MCF 10A (cell line): Measurements from ENCODE around the gene H1-8. TPM values are rescaled to one million over a fixed set of nuclear protein-coding genes. Genes with fewer than 3 reads are reported as not detected.

Experiments
- BruUV-seq: library from RNA; stranded (reverse); fragments of 400-500 nt; replicated peaks from 2 replicates; lab custom pipeline; 2021; lab: Mats Ljungman, UMichigan
- CTCF ChIA-PET: fragments of 300-600 bp; sonication (Branson Sonifier 250); formaldehyde crosslinking; extraction: SDS; loops from one replicate; lab custom pipeline; 2021; ENCODE audit warnings: antibody characterized with exemption, inconsistent platforms; lab: Yijun Ruan, JAX
- POLR2A ChIA-PET: fragments of 300-600, 350-650 bp; sonication (Branson Sonifier 250); formaldehyde crosslinking; extraction: SDS; loops from one replicate; lab custom pipeline; 2020; ENCODE audit warnings: antibody characterized with exemption, inconsistent platforms; lab: Yijun Ruan, JAX
- DNase-seq: peaks from one replicate; pipeline ENCODE4 v3.0.0-alpha.2; 2018; ENCODE audit not compliant: unreplicated experiment
- H3K27ac Mint-ChIP-seq: one replicate; pipeline ENCODE4 v1.8.0; 2022; ENCODE audit warnings: mild to moderate bottlenecking, low read depth, mixed read lengths; ENCODE audit not compliant: unreplicated experiment
- H3K27me3 Mint-ChIP-seq: one replicate; pipeline ENCODE4 v1.8.0; 2022; ENCODE audit warnings: mixed read lengths; ENCODE audit not compliant: insufficient read depth, unreplicated experiment
- H3K36me3 Mint-ChIP-seq: one replicate; pipeline ENCODE4 v1.8.0; 2022; ENCODE audit warnings: mild to moderate bottlenecking, moderate library complexity, mixed read lengths; ENCODE audit not compliant: insufficient read depth, unreplicated experiment
- H3K4me1 Mint-ChIP-seq: one replicate; pipeline ENCODE4 v1.8.0; 2022; ENCODE audit warnings: mixed read lengths; ENCODE audit not compliant: insufficient read depth, unreplicated experiment
- H3K4me3 Mint-ChIP-seq: one replicate; pipeline ENCODE4 v1.8.0; 2022; ENCODE audit warnings: mild to moderate bottlenecking, moderate library complexity, mixed read lengths; ENCODE audit not compliant: unreplicated experiment
- H3K9me3 Mint-ChIP-seq: one replicate; pipeline ENCODE4 v1.8.0; 2022; ENCODE audit warnings: mixed read lengths; ENCODE audit not compliant: unreplicated experiment
- CTCF ChIP-seq: fragments of 200-600 bp; IDR thresholded peaks from one replicate; pipeline ENCODE4 v1.8.0; 2022; ENCODE audit warnings: antibody characterized with exemption, mild to moderate bottlenecking; ENCODE audit not compliant: unreplicated experiment
- intact Hi-C: fragments of 100-400 bp; cut with micrococcal nuclease; formaldehyde crosslinking; loops from 2 replicates; pipeline ENCODE4 v1.14.1; 2022
- total RNA-seq: library from RNA; stranded (reverse); gene quantifications from 2 replicates; pipeline ENCODE4 v1.2.3, GENCODE V29; 2022

H1-8 gene
- total RNA-seq, 1 experiment from 2014 or later, result not detected

GRCh38 chr3:129561619-129562248 lies 18.8 kb downstream of the H1-8 start:
- Mint-ChIP-seq H3K4me1 (peaks cover 7% of the 10 kb centered on the region), H3K4me3 (no peak overlapping the region), H3K9me3 (no peaks in the 10 kb centered on the region), H3K27ac (no peak overlapping the region), H3K27me3 (no peaks in the 10 kb centered on the region), H3K36me3 (peaks cover 6% of the 10 kb centered on the region)
- ChIA-PET POLR2A (no interaction called here), CTCF (interaction anchor here (0.7 kb wide), 1 partner anchor 27 kb away, joined by 3 read pairs; no protein-coding TSS in a partner anchor)
- no peak for DNase-seq
- no TSS peak for BruUV-seq
- intact Hi-C loops, result no loop called here
- no peak for TF ChIP-seq CTCF

- H3K27ac Mint-ChIP-seq, result no peak overlapping the region
- H3K36me3 Mint-ChIP-seq, result peaks cover 6% of the 10 kb centered on the region
- POLR2A ChIA-PET, result no interaction called here
- no peaks in the 10 kb centered on the region for H3K9me3 Mint-ChIP-seq
- TF ChIP-seq CTCF, result no peak
- BruUV-seq, result no TSS peak
- CTCF ChIA-PET, result no interaction called here
- no peaks in the 10 kb centered on the region for H3K27me3 Mint-ChIP-seq
- DNase-seq, result no peak
- H3K4me1 Mint-ChIP-seq, result peaks cover 7% of the 10 kb centered on the region
- intact Hi-C loops, result no loop called here
- no peak overlapping the region for H3K4me3 Mint-ChIP-seq
Observed at GRCh38 chr3:129562803-129563202, 19.8 kb downstream of the H1-8 start.

GRCh38 chr3:129563332-129563731 lies 20.4 kb downstream of the H1-8 start:
- H3K4me1 Mint-ChIP-seq, result peaks cover 7% of the 10 kb centered on the region
- peaks cover 2% of the 10 kb centered on the region for H3K36me3 Mint-ChIP-seq
- ChIA-PET CTCF (interaction anchor here (0.6 kb wide), 1 partner anchor 13 kb away, joined by 3 read pairs; no protein-coding TSS in a partner anchor), POLR2A (no interaction called here)
- intact Hi-C loops, result no loop called here
- no peak for DNase-seq
- no peak for TF ChIP-seq CTCF
- no peaks in the 10 kb centered on the region for H3K27me3 Mint-ChIP-seq
- H3K27ac Mint-ChIP-seq, result no peak overlapping the region
- H3K9me3 Mint-ChIP-seq, result no peaks in the 10 kb centered on the region
- no peak overlapping the region for H3K4me3 Mint-ChIP-seq
- no TSS peak for BruUV-seq

- no peak overlapping the region for H3K4me3 Mint-ChIP-seq
- no peak overlapping the region for H3K27ac Mint-ChIP-seq
- no peaks in the 10 kb centered on the region for H3K9me3 Mint-ChIP-seq
- intact Hi-C loops, result no loop called here
- BruUV-seq, result no TSS peak
- peaks cover 7% of the 10 kb centered on the region for H3K4me1 Mint-ChIP-seq
- H3K27me3 Mint-ChIP-seq, result no peaks in the 10 kb centered on the region
- H3K36me3 Mint-ChIP-seq, result no peaks in the 10 kb centered on the region
- DNase-seq, result no peak
- CTCF ChIA-PET, result interaction anchor here (0.6 kb wide), 1 partner anchor 12 kb away, joined by 3 read pairs; no protein-coding TSS in a partner anchor
- no peak for TF ChIP-seq CTCF
- POLR2A ChIA-PET, result interaction anchor here (0.6 kb wide), 1 partner anchor 322 kb away, joined by 3 read pairs; no protein-coding TSS in a partner anchor
Observed at GRCh38 chr3:129563850-129564535, 21.0 kb downstream of the H1-8 start.
